ENCODE measurements around the gene OR2AE1.
"Not testable (repeated sequence)": the region's sequence is repeated elsewhere in the genome, so short reads cannot be mapped to it uniquely, and the experiment has no call there.

DNA sequence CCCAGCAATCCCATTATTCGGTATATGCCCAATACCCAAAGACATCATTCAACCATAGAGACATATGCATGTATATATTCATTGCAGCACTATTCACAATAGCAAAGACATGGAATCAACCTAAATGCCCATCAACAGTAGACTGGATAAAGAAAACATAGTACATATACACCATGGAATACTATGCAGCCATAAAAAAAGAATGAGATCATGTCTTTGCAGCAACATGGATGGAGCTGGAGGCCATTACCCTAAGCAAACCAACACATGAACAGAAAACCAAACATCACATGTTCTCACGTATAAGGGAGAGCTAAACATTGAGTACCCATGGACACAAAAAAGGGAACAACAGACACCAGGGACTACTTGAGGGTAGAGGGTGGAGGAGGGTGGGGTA, 13.5 kb upstream of the OR2AE1 start:
- not testable (repeated sequence) for TF ChIP-seq POLR2A (IDR thresholded peaks at IDR 0.05); POLR2AphosphoS5 (IDR thresholded peaks at IDR 0.05); EP300 (IDR thresholded peaks at IDR 0.05; ENCODE audit: low read depth)
- TF ChIP-seq, protein P1, sequence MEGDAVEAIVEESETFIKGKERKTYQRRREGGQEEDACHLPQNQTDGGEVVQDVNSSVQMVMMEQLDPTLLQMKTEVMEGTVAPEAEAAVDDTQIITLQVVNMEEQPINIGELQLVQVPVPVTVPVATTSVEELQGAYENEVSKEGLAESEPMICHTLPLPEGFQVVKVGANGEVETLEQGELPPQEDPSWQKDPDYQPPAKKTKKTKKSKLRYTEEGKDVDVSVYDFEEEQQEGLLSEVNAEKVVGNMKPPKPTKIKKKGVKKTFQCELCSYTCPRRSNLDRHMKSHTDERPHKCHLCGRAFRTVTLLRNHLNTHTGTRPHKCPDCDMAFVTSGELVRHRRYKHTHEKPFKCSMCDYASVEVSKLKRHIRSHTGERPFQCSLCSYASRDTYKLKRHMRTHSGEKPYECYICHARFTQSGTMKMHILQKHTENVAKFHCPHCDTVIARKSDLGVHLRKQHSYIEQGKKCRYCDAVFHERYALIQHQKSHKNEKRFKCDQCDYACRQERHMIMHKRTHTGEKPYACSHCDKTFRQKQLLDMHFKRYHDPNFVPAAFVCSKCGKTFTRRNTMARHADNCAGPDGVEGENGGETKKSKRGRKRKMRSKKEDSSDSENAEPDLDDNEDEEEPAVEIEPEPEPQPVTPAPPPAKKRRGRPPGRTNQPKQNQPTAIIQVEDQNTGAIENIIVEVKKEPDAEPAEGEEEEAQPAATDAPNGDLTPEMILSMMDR (IDR thresholded peaks at IDR 0.05): not testable (repeated sequence)
